ENCODE results near the gene SYNPO2L. TPM values are rescaled to one million over a fixed set of nuclear protein-coding genes. Genes with fewer than 3 reads are reported as not detected.
"Not testable (repeated sequence)": the region's sequence is repeated elsewhere in the genome, so short reads cannot be mapped to it uniquely, and the experiment has no call there.

The SYNPO2L gene
- not detected for total RNA-seq

GRCh38 chr10:73655990-73656298 is at the start of gene SYNPO2L:
Gene SYNPO2L, minus strand, starts transcription at chr10:73656029. Its CDS starts 107 bp downstream, at chr10:73655922.
- no peak within 1 kb of the TSS for H3K27ac ChIP-seq
- no peaks in the 10 kb centered on the region for H3K36me3 ChIP-seq
- no peaks in the 10 kb centered on the region for H3K4me1 ChIP-seq
- H3K9me3 ChIP-seq, result no peaks in the 10 kb centered on the region
- no peak within 1 kb of the TSS for H3K4me3 ChIP-seq
- no peak for DNase-seq
- H3K27me3 ChIP-seq, result no peaks in the 10 kb centered on the region
- TF ChIP-seq CTCF (IDR thresholded peaks at IDR 0.05) (no peak), POLR2A (IDR thresholded peaks at IDR 0.05) (no peak)

- not testable (repeated sequence) for DNase-seq, H3K36me3 ChIP-seq, H3K27ac ChIP-seq, H3K27me3 ChIP-seq, H3K4me3 ChIP-seq, H3K9me3 ChIP-seq, H3K4me1 ChIP-seq
These were observed 48.1 kb upstream of the SYNPO2L start for GRCh38 chr10:73703924-73704323.

- not testable (repeated sequence) for H3K4me1 ChIP-seq, DNase-seq, H3K36me3 ChIP-seq, H3K27ac ChIP-seq, H3K27me3 ChIP-seq, H3K4me3 ChIP-seq, H3K9me3 ChIP-seq
These were observed 43.0 kb upstream of the SYNPO2L start for GRCh38 chr10:73698819-73699218.

- not testable (repeated sequence) for H3K9me3 ChIP-seq, H3K4me1 ChIP-seq, DNase-seq, H3K27ac ChIP-seq, H3K4me3 ChIP-seq, H3K27me3 ChIP-seq, H3K36me3 ChIP-seq
These were observed 41.9 kb upstream of the SYNPO2L start, which contains the start of gene AGAP5 for GRCh38 chr10:73697675-73698159. Gene AGAP5, minus strand, starts transcription at chr10:73698109. Its CDS starts 354 bp downstream, at chr10:73697755.

- H3K27ac ChIP-seq, H3K36me3 ChIP-seq, H3K27me3 ChIP-seq, H3K4me3 ChIP-seq, H3K9me3 ChIP-seq, DNase-seq, H3K4me1 ChIP-seq: not testable (repeated sequence)
These were observed 39.5 kb upstream of the SYNPO2L start for GRCh38 chr10:73695302-73695701.

- H3K36me3 ChIP-seq, DNase-seq: not testable (repeated sequence)
These were observed 34.9 kb upstream of the SYNPO2L start for GRCh38 chr10:73690755-73691154.

GRCh38 chr10:73689596-73689995 is 33.8 kb upstream of the SYNPO2L start:
- H3K4me1 ChIP-seq, DNase-seq, H3K9me3 ChIP-seq, H3K27me3 ChIP-seq, H3K4me3 ChIP-seq, H3K36me3 ChIP-seq, H3K27ac ChIP-seq: not testable (repeated sequence)

More at GRCh38 chr10:73690755-73691154, 34.9 kb upstream of the SYNPO2L start:
- not testable (repeated sequence) for H3K9me3 ChIP-seq, H3K4me1 ChIP-seq, H3K4me3 ChIP-seq, H3K27ac ChIP-seq, H3K27me3 ChIP-seq

GRCh38 chr10:73687641-73688040 is 31.8 kb upstream of the SYNPO2L start:
- not testable (repeated sequence) for DNase-seq, H3K36me3 ChIP-seq, H3K27ac ChIP-seq, H3K27me3 ChIP-seq, H3K4me3 ChIP-seq, H3K9me3 ChIP-seq, H3K4me1 ChIP-seq

- H3K4me1 ChIP-seq, H3K9me3 ChIP-seq, DNase-seq, H3K27ac ChIP-seq, H3K4me3 ChIP-seq, H3K36me3 ChIP-seq, H3K27me3 ChIP-seq: not testable (repeated sequence)
These were observed 18.7 kb upstream of the SYNPO2L start for GRCh38 chr10:73674546-73674945.

- DNase-seq, H3K9me3 ChIP-seq, H3K4me3 ChIP-seq, H3K27me3 ChIP-seq, H3K27ac ChIP-seq, H3K4me1 ChIP-seq, H3K36me3 ChIP-seq: not testable (repeated sequence)
These were observed 12.5 kb upstream of the SYNPO2L start for GRCh38 chr10:73668378-73668777.

GRCh38 chr10:73666153-73666809 is 10.5 kb upstream of the SYNPO2L start:
- H3K27ac ChIP-seq, DNase-seq: not testable (repeated sequence)

GRCh38 chr10:73665581-73665980 is 9.8 kb upstream of the SYNPO2L start:
- DNase-seq, H3K9me3 ChIP-seq, H3K4me3 ChIP-seq: not testable (repeated sequence)

More at GRCh38 chr10:73666153-73666809, 10.5 kb upstream of the SYNPO2L start:
- not testable (repeated sequence) for H3K27me3 ChIP-seq, H3K9me3 ChIP-seq, H3K4me1 ChIP-seq, H3K4me3 ChIP-seq, H3K36me3 ChIP-seq

GRCh38 chr10:73664156-73665040 is 8.6 kb upstream of the SYNPO2L start:
- not testable (repeated sequence) for H3K36me3 ChIP-seq, H3K27me3 ChIP-seq, H3K4me3 ChIP-seq, H3K4me1 ChIP-seq, H3K27ac ChIP-seq, H3K9me3 ChIP-seq
- DNase-seq, result peak in 1 of 3 donors; percentile 31

More at GRCh38 chr10:73665581-73665980, 9.8 kb upstream of the SYNPO2L start:
- not testable (repeated sequence) for H3K27ac ChIP-seq, H3K36me3 ChIP-seq, H3K27me3 ChIP-seq, H3K4me1 ChIP-seq

- not testable (repeated sequence) for H3K4me1 ChIP-seq, H3K27me3 ChIP-seq, H3K4me3 ChIP-seq, H3K9me3 ChIP-seq, H3K27ac ChIP-seq, H3K36me3 ChIP-seq
- peak in 1 of 3 donors; percentile 15 for DNase-seq
These were observed 7.8 kb upstream of the SYNPO2L start for GRCh38 chr10:73663621-73664020.

Measured in Peyer's patch (tissue), 4 donors.